ENCODE data around the gene LENG9. TPM values are rescaled to one million over a fixed set of nuclear protein-coding genes. Genes with fewer than 3 reads are reported as not detected.
"Not testable (repeated sequence)": the region's sequence is repeated elsewhere in the genome, so short reads cannot be mapped to it uniquely, and the experiment has no call there.

The LENG9 gene
- total RNA-seq, 1 experiment from 2014 or later = 5.0 TPM

DNA sequence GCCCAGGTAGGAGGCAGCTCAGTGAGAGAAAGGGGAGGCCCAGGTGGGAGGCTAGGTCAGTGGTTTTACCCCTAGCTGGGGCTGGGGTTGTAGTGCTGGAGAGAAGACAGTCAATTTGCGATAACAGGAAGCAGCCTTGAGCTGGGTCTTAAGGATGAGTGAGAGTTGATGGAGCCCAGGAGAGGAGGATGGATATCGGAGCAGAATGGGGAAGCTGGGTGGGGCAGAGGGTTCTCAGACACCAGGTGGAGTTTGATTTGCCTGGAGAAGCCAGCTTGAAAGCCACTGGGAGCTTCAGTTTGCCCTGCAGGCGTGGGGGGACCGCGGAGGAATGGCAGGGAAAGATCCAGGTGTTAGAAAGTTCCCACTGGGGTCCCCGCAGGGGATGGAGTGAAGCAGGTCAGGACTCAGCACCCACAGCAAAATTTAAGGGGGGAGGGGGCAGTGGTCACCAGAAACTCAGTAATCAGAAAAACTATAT, 10.4 kb upstream of the LENG9 start:
- Histone ChIP-seq H4K20me1 (ENCODE audit: insufficient read depth, low read depth, low read length) (no peaks in the 10 kb centered on the region), H3K79me2 (ENCODE audit: low read length) (no peaks in the 10 kb centered on the region), H3K4me1 (ENCODE audit: low read length) (no peaks in the 10 kb centered on the region), H3K9me3 (ENCODE audit: low read length) (no peaks in the 10 kb centered on the region), H3K36me3 (ENCODE audit: insufficient read depth, low read length) (no peaks in the 10 kb centered on the region), H3K4me3 (ENCODE audit: low read length) (no peak overlapping the region), H3K27me3 (ENCODE audit: low read length) (no peaks in the 10 kb centered on the region), H3K9me2 (replicated peaks; ENCODE audit: insufficient read depth, low read length) (no peaks in the 10 kb centered on the region), H3K4me2 (ENCODE audit: low read depth, low read length, poor library complexity, severe bottlenecking) (no peak overlapping the region), H3K9ac (ENCODE audit: low read length) (no peak overlapping the region), H3K27ac (ENCODE audit: low read length) (no peak overlapping the region), H2AFZ (ENCODE audit: low read length) (no peak overlapping the region)
- DNase-seq = no peak

- no peaks in the 10 kb centered on the region for H3K4me1 ChIP-seq (ENCODE audit: low read length)
- no peaks in the 10 kb centered on the region for H3K9me3 ChIP-seq (ENCODE audit: low read length)
- no peaks in the 10 kb centered on the region for H4K20me1 ChIP-seq (ENCODE audit: insufficient read depth, low read depth, low read length)
- DNase-seq = no peak
- no peak within 1 kb of the TSS for H3K9ac ChIP-seq (ENCODE audit: low read length)
- H3K36me3 ChIP-seq (ENCODE audit: insufficient read depth, low read length) = no peaks in the 10 kb centered on the region
- no peak within 1 kb of the TSS for H3K4me2 ChIP-seq (ENCODE audit: low read depth, low read length, poor library complexity, severe bottlenecking)
- no peaks in the 10 kb centered on the region for H3K27me3 ChIP-seq (ENCODE audit: low read length)
- no peak within 1 kb of the TSS for H3K27ac ChIP-seq (ENCODE audit: low read length)
- no peaks in the 10 kb centered on the region for H3K9me2 ChIP-seq (replicated peaks; ENCODE audit: insufficient read depth, low read length)
- no peaks in the 10 kb centered on the region for H3K79me2 ChIP-seq (ENCODE audit: low read length)
- H3K4me3 ChIP-seq (ENCODE audit: low read length) = no peak within 1 kb of the TSS
- H2AFZ ChIP-seq (ENCODE audit: low read length) = no peak within 1 kb of the TSS
Observed at GRCh38 chr19:54473071-54473891, 9.7 kb upstream of the LENG9 start, which contains the start of gene CDC42EP5. CDC42EP5 (minus strand) TSS chr19:54473296; CDS start chr19:54465547, 7,749 bp downstream.

DNA sequence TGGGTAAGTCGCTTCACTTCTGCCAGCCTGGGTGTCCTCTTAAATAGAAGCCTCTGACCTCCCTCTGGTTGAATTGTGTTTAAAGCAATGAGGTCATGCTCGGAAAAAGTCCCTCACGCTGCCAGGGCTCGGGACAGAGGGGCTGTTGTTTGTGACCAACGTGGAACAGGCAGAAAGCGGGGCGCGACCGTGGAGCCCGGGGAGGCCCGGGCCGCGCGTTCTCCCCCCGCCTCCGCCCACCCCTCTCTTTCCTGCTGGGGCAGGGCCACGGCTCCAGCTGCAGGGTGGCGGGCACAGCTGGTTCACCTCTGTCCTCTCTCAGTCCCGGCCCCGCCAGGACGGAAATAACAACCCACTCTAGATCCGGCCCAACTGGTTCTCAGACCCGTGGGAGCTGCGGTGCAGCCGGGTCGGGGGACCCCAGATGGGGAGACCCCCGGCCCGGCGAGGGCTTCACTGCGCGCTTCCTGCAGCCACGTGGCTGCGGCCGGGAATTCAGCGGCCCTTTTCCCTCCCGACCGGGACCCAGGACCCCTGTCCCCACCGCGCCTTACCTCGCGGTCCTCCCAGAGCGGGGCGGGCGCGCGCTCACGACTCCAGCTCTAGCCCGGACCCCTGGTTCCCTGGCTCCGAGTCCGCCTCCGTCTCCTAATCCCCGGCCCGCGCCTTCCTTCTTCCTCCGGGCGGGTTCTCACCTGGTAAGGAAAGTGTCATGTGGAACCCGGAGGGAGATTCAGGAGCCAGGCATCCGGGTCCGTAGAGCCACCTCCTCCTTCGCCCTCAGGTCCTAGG, 7.6 kb upstream of the LENG9 start:
- Histone ChIP-seq H4K20me1 (ENCODE audit: insufficient read depth, low read depth, low read length) (no peaks in the 10 kb centered on the region), H3K27ac (ENCODE audit: low read length) (no peak overlapping the region), H3K79me2 (ENCODE audit: low read length) (no peaks in the 10 kb centered on the region), H3K4me2 (ENCODE audit: low read depth, low read length, poor library complexity, severe bottlenecking) (no peak overlapping the region), H3K9ac (ENCODE audit: low read length) (no peak overlapping the region), H3K36me3 (ENCODE audit: insufficient read depth, low read length) (no peaks in the 10 kb centered on the region), H3K4me1 (ENCODE audit: low read length) (no peaks in the 10 kb centered on the region), H3K9me3 (ENCODE audit: low read length) (no peaks in the 10 kb centered on the region), H3K9me2 (replicated peaks; ENCODE audit: insufficient read depth, low read length) (no peaks in the 10 kb centered on the region), H2AFZ (ENCODE audit: low read length) (no peak overlapping the region), H3K27me3 (ENCODE audit: low read length) (no peaks in the 10 kb centered on the region), H3K4me3 (ENCODE audit: low read length) (no peak overlapping the region)
- no peak for DNase-seq

DNA sequence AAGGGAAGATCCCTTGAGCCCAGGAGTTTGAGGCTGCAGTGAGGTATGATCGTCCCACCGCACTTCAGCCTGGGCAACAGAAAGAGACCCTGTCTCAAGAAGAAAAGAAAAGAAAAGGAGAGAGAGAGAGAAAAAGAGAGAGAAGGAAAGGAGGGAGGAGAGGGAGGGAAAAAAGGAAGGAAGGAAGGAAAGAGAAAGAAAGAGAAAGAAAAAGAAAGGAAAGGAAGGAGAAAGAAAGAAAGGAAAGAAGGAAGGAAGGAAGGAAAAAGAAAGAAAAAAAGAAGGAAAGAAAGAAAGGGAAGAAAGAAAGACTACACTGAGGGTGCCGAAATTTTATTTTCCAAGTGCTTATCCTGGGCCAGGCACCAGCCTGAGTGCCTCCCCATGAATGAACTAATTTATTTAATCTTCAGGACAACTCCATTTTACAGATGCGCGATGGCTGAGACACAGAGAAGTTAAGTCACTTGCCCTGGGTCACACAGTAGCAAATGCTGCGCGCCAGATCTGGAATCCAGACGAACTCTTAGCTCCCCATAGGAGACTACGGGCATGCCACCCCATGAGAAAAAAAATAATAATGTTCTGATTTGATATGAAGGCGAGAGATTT, 6.8 kb upstream of the LENG9 start:
- Histone ChIP-seq H2AFZ (ENCODE audit: low read length) (no peak overlapping the region), H3K9me3 (ENCODE audit: low read length) (no peaks in the 10 kb centered on the region), H3K36me3 (ENCODE audit: insufficient read depth, low read length) (no peaks in the 10 kb centered on the region), H4K20me1 (ENCODE audit: insufficient read depth, low read depth, low read length) (no peaks in the 10 kb centered on the region), H3K4me2 (ENCODE audit: low read depth, low read length, poor library complexity, severe bottlenecking) (no peak overlapping the region), H3K4me1 (ENCODE audit: low read length) (no peaks in the 10 kb centered on the region), H3K79me2 (ENCODE audit: low read length) (no peaks in the 10 kb centered on the region), H3K9me2 (replicated peaks; ENCODE audit: insufficient read depth, low read length) (no peaks in the 10 kb centered on the region), H3K9ac (ENCODE audit: low read length) (no peak overlapping the region), H3K27ac (ENCODE audit: low read length) (no peak overlapping the region), H3K27me3 (ENCODE audit: low read length) (no peaks in the 10 kb centered on the region), H3K4me3 (ENCODE audit: low read length) (no peak overlapping the region)
- DNase-seq = no peak

GRCh38 chr19:54469496-54469934, 5.9 kb upstream of the LENG9 start:
- no peak overlapping the region for H3K27ac ChIP-seq (ENCODE audit: low read length)
- no peaks in the 10 kb centered on the region for H3K27me3 ChIP-seq (ENCODE audit: low read length)
- H3K4me2 ChIP-seq (ENCODE audit: low read depth, low read length, poor library complexity, severe bottlenecking) = no peak overlapping the region
- peaks cover 3% of the 10 kb centered on the region for H3K4me1 ChIP-seq (ENCODE audit: low read length)
- no peak for DNase-seq
- H3K9me3 ChIP-seq (ENCODE audit: low read length) = no peaks in the 10 kb centered on the region
- H3K79me2 ChIP-seq (ENCODE audit: low read length) = no peaks in the 10 kb centered on the region
- no peaks in the 10 kb centered on the region for H3K36me3 ChIP-seq (ENCODE audit: insufficient read depth, low read length)
- no peak overlapping the region for H3K4me3 ChIP-seq (ENCODE audit: low read length)
- H3K9ac ChIP-seq (ENCODE audit: low read length) = no peak overlapping the region
- no peak overlapping the region for H2AFZ ChIP-seq (ENCODE audit: low read length)
- no peaks in the 10 kb centered on the region for H4K20me1 ChIP-seq (ENCODE audit: insufficient read depth, low read depth, low read length)
- no peaks in the 10 kb centered on the region for H3K9me2 ChIP-seq (replicated peaks; ENCODE audit: insufficient read depth, low read length)

- not testable (repeated sequence) for H3K9ac ChIP-seq (ENCODE audit: low read length); H4K20me1 ChIP-seq (ENCODE audit: insufficient read depth, low read depth, low read length); H3K79me2 ChIP-seq (ENCODE audit: low read length); H3K4me3 ChIP-seq (ENCODE audit: low read length); H3K9me2 ChIP-seq (replicated peaks; ENCODE audit: insufficient read depth, low read length); H3K4me2 ChIP-seq (ENCODE audit: low read depth, low read length, poor library complexity, severe bottlenecking); DNase-seq; H3K27ac ChIP-seq (ENCODE audit: low read length); H3K27me3 ChIP-seq (ENCODE audit: low read length); H2AFZ ChIP-seq (ENCODE audit: low read length); H3K9me3 ChIP-seq (ENCODE audit: low read length)
- Histone ChIP-seq H3K4me1 (ENCODE audit: low read length) (peaks cover 29% of the 10 kb centered on the region), H3K36me3 (ENCODE audit: insufficient read depth, low read length) (0 out of 2 replicates have a peak, but pooled peaks cover 16% of the 10 kb centered on the region)
Observed at GRCh38 chr19:54466110-54466480, 2.5 kb upstream of the LENG9 start.

- H4K20me1 ChIP-seq (ENCODE audit: insufficient read depth, low read depth, low read length) = 0 out of 2 replicates have a peak, but pooled peaks cover 4% of the 10 kb centered on the region
- H3K27ac ChIP-seq (ENCODE audit: low read length) = no peak overlapping the region
- H3K4me2 ChIP-seq (ENCODE audit: low read depth, low read length, poor library complexity, severe bottlenecking) = no peak overlapping the region
- DNase-seq = no peak
- H3K9me2 ChIP-seq (replicated peaks; ENCODE audit: insufficient read depth, low read length) = no peaks in the 10 kb centered on the region
- H3K36me3 ChIP-seq (ENCODE audit: insufficient read depth, low read length) = 0 out of 2 replicates have a peak, but pooled peaks cover 20% of the 10 kb centered on the region
- H2AFZ ChIP-seq (ENCODE audit: low read length) = no peak overlapping the region
- H3K27me3 ChIP-seq (ENCODE audit: low read length) = no peaks in the 10 kb centered on the region
- H3K9me3 ChIP-seq (ENCODE audit: low read length) = no peaks in the 10 kb centered on the region; the same call in 1 of the 2 replicates
- H3K4me3 ChIP-seq (ENCODE audit: low read length) = no peak overlapping the region
- H3K4me1 ChIP-seq (ENCODE audit: low read length) = peaks cover 29% of the 10 kb centered on the region
- no peaks in the 10 kb centered on the region for H3K79me2 ChIP-seq (ENCODE audit: low read length)
- H3K9ac ChIP-seq (ENCODE audit: low read length) = no peak overlapping the region
Observed at GRCh38 chr19:54465426-54466109, 2.0 kb upstream of the LENG9 start.
